Spleen (tissue), 11 donors: Measurements from ENCODE around the gene OSBPL10. TPM values are rescaled to one million over a fixed set of nuclear protein-coding genes. Genes with fewer than 3 reads are reported as not detected.

ENCODE experiments used
- DNase-seq: peaks from one replicate; pipeline ENCODE4 v3.0.0-alpha.2; 2020
- H3K27ac ChIP-seq, 8 donors: fragments of 200-600 bp; sonication (generic) in 7 of 8; 1 replicate in 4 of 8; 2 replicates in 4 of 8; pipeline versions ENCODE4 v1.5.0 to v1.8.0; 2016 to 2021; ENCODE audit warnings: inconsistent platforms in 4 of 8, mild to moderate bottlenecking in 4 of 8, moderate library complexity in 1 of 8
- H3K27me3 ChIP-seq, 7 donors: fragments of 200-600 bp; sonication (generic) in 6 of 7; replicated peaks in 1 of 7; 1 replicate in 4 of 7; 2 replicates in 3 of 7; pipeline versions ENCODE4 v1.5.0 to v1.8.0; 2016 to 2021; ENCODE audit warnings: inconsistent platforms in 3 of 7, mild to moderate bottlenecking in 1 of 7
- H3K36me3 ChIP-seq, 6 donors: fragments of 200-600 bp; sonication (generic) in 5 of 6; 1 replicate in 4 of 6; 2 replicates in 2 of 6; pipeline versions ENCODE4 v1.5.0 to v1.8.0; 2016 to 2021; ENCODE audit warnings: inconsistent platforms in 2 of 6
- H3K4me1 ChIP-seq, 6 donors: fragments of 200-600 bp; sonication (generic) in 5 of 6; 1 replicate in 3 of 6; 2 replicates in 3 of 6; pipeline versions ENCODE4 v1.5.0 to v1.8.0; 2016 to 2021; ENCODE audit warnings: inconsistent platforms in 3 of 6
- H3K4me3 ChIP-seq, 8 donors: fragments of 200-600 bp; sonication (generic) in 7 of 8; 1 replicate in 4 of 8; 2 replicates in 4 of 8; pipeline versions ENCODE4 v1.5.0 to v1.8.0; 2016 to 2021; ENCODE audit warnings: inconsistent platforms in 4 of 8, mild to moderate bottlenecking in 4 of 8, moderate library complexity in 2 of 8
- H3K9me3 ChIP-seq, 8 donors: fragments of 200-600 bp; sonication (generic) in 7 of 8; 1 replicate in 4 of 8; 2 replicates in 4 of 8; pipeline versions ENCODE4 v1.5.0 to v1.8.0; 2016 to 2021; ENCODE audit warnings: inconsistent platforms in 4 of 8
- CTCF ChIP-seq, 11 experiments: fragments of 200-600 bp in 7 of 11; fragments of 450-650 bp in 4 of 11; sonication (generic) in 4 of 11; IDR thresholded peaks in 8 of 11; conservative IDR thresholded peaks in 3 of 11; 1 replicate in 7 of 11; 2 replicates in 4 of 11; pipeline versions ENCODE4 v1.4.0 to v1.8.0; 2016 to 2021; ENCODE audit warnings: antibody characterized with exemption in 11 of 11, inconsistent platforms in 4 of 11, mild to moderate bottlenecking in 1 of 11
- POLR2A ChIP-seq, 3 donors: fragments of 450-650 bp; IDR thresholded peaks; one replicate each; pipeline ENCODE4 v1.5.1; 2017; ENCODE audit warnings: antibody characterized with exemption in 3 of 3, mild to moderate bottlenecking in 1 of 3
- POLR2AphosphoS5 ChIP-seq, 3 donors: sonication (generic); formaldehyde crosslinking; IDR thresholded peaks; one replicate each; pipeline ENCODE4 v1.5.1; 2017; ENCODE audit warnings: antibody characterized with exemption in 3 of 3
- WGBS, 5 donors: extraction: QIAGEN DNeasy Blood & Tissue Kit in 3 of 5; methylation state at CpG; one replicate each; pipeline versions ENCODE4 v1.1.5 to v1.1.7; 2013 to 2018; 5-methylcytosine and 5-hydroxymethylcytosine counted together
- intact Hi-C: fragments of 100-400 bp; cut with DNase I; formaldehyde crosslinking; loops from one replicate; pipeline ENCODE4 v1.15.0; 2023; ENCODE audit warnings: low total_unique reads
- polyA plus RNA-seq, 3 donors: library from polyadenylated mRNA; stranded (reverse); fragments of 200-250 nt; gene quantifications; one replicate each; pipeline ENCODE4 v1.2.1, GENCODE V29; 2013
- total RNA-seq, 7 donors: library from RNA; depleted of rRNA in 3 of 7; stranded (reverse); fragments of >200 nt in 3 of 7; fragmentation: NEBNext Ultra II Directional in 4 of 7; extraction: Animal tissue kit (Norgen Biotek cat#: 25700) in 4 of 7; gene quantifications; one replicate each; pipeline versions ENCODE4 v1.1.0 to v1.2.1, GENCODE V29; 2016 to 2021
- donor health status: healthy with polysubstance abuse.
- donor health status: DM: no; HTN: no; CAD: no; lungs with moderate emphysema.
- donor health status: DM: no; HTN: no; CAD: no.
- donor health status: Bipolar disorder and iron deficiency.
- donor health status: healthy.
- donor health status: DM: no; HTN: no; CAD: no.
- donor health status: DM: yes; HTN: yes; CAD: no.

The OSBPL10 gene
- total and polyA plus RNA-seq, 10 donors, result 3.8 to 95.1 (median 56.5) TPM

- no peaks in the 10 kb centered on the region for H3K27me3 ChIP-seq
- no peak overlapping the region for H3K27ac ChIP-seq
- TF ChIP-seq POLR2AphosphoS5 (IDR thresholded peaks at IDR 0.05) (no peak), CTCF (IDR thresholded peaks at IDR 0.05 in 8 of 11, conservative IDR thresholded peaks at IDR 0.05 in 3 of 11) (no peak), POLR2A (IDR thresholded peaks at IDR 0.05) (no peak)
- intact Hi-C loops, result no loop called here
- H3K4me1 ChIP-seq, result peaks cover 0 to 17% (median 8%) of the 10 kb centered on the region in 6 donors
- peaks cover 0 to 29% (median 0%) of the 10 kb centered on the region in 6 donors for H3K36me3 ChIP-seq
- H3K4me3 ChIP-seq, result no peak overlapping the region
- no peaks in the 10 kb centered on the region for H3K9me3 ChIP-seq
- WGBS, 5 donors, result 74 to 91% (median 80%) methylated on average over 8 of the region's 8 CpGs
- no peak for DNase-seq
Observed at GRCh38 chr3:31729573-31729972, 251.5 kb downstream of the OSBPL10 start.

GRCh38 chr3:31729082-31729481, 252.0 kb downstream of the OSBPL10 start:
- no peak for DNase-seq
- H3K27ac ChIP-seq, result no peak overlapping the region
- no peaks in the 10 kb centered on the region for H3K9me3 ChIP-seq
- peaks cover 0 to 16% (median 8%) of the 10 kb centered on the region in 6 donors for H3K4me1 ChIP-seq
- H3K36me3 ChIP-seq, result peaks cover 0 to 30% (median 0%) of the 10 kb centered on the region in 6 donors
- WGBS, 5 donors, result 86 to 93% (median 89%) methylated on average over 3 of the region's 3 CpGs
- TF ChIP-seq CTCF (IDR thresholded peaks at IDR 0.05 in 8 of 11, conservative IDR thresholded peaks at IDR 0.05 in 3 of 11), result no peak
- no peak for TF ChIP-seq POLR2AphosphoS5 (IDR thresholded peaks at IDR 0.05)
- TF ChIP-seq POLR2A (IDR thresholded peaks at IDR 0.05), result no peak
- intact Hi-C loops, result no loop called here
- no peak overlapping the region for H3K4me3 ChIP-seq
- H3K27me3 ChIP-seq, result no peaks in the 10 kb centered on the region

- Histone ChIP-seq H3K27ac (no peak overlapping the region), H3K9me3 (no peaks in the 10 kb centered on the region), H3K4me3 (no peak overlapping the region), H3K4me1 (peaks cover 0 to 12% (median 7%) of the 10 kb centered on the region in 6 donors), H3K36me3 (peaks cover 0 to 35% (median 0%) of the 10 kb centered on the region in 6 donors), H3K27me3 (no peaks in the 10 kb centered on the region)
- DNase-seq, result no peak
- TF ChIP-seq POLR2AphosphoS5 (IDR thresholded peaks at IDR 0.05) (no peak), CTCF (IDR thresholded peaks at IDR 0.05 in 8 of 11, conservative IDR thresholded peaks at IDR 0.05 in 3 of 11) (no peak), POLR2A (IDR thresholded peaks at IDR 0.05) (no peak)
- WGBS, 5 donors, result 92 to 100% (median 95%) methylated on average over 2 of the region's 2 CpGs
- intact Hi-C loops, result no loop called here
Observed at GRCh38 chr3:31728403-31728802, 252.7 kb downstream of the OSBPL10 start.

GRCh38 chr3:31725976-31726375, 255.1 kb downstream of the OSBPL10 start:
- H3K9me3 ChIP-seq, result no peaks in the 10 kb centered on the region
- no peak overlapping the region for H3K4me3 ChIP-seq
- intact Hi-C loops, result no loop called here
- 85 to 98% (median 95%) methylated on average over 4 of the region's 4 CpGs for WGBS, 5 donors
- H3K27ac ChIP-seq, result no peak overlapping the region
- no peaks in the 10 kb centered on the region for H3K4me1 ChIP-seq
- no peaks in the 10 kb centered on the region for H3K27me3 ChIP-seq
- TF ChIP-seq POLR2AphosphoS5 (IDR thresholded peaks at IDR 0.05) (no peak), CTCF (IDR thresholded peaks at IDR 0.05 in 8 of 11, conservative IDR thresholded peaks at IDR 0.05 in 3 of 11) (no peak), POLR2A (IDR thresholded peaks at IDR 0.05) (no peak)
- DNase-seq, result no peak
- H3K36me3 ChIP-seq, result peaks cover 0 to 16% (median 0%) of the 10 kb centered on the region in 6 donors
